Measurements from ENCODE around the gene PAIP2B. TPM values are rescaled to one million over a fixed set of nuclear protein-coding genes. Genes with fewer than 3 reads are reported as not detected.

PAIP2B gene
- polyA plus RNA-seq, 3 donors, result 0.08 to 0.20 (median 0.17) TPM

GRCh38 chr2:71191570-71191943, 35.3 kb downstream of the PAIP2B start:
- WGBS (ENCODE audit: insufficient coverage), result 65% methylated on average over 2 of the region's 3 CpGs
- H2AFZ ChIP-seq (ENCODE audit: insufficient read depth, low read depth, low read length, poor library complexity, severe bottlenecking), result no peak overlapping the region
- Mint-ChIP-seq H3K9me3 (peaks cover 2 to 6% (median 5%) of the 10 kb centered on the region in 7 donors), H3K36me3 (no peaks in the 10 kb centered on the region), H3K27ac (no peak overlapping the region), H3K27me3 (ENCODE audit: low read depth in 3 of 3) (no peaks in the 10 kb centered on the region), H3K4me3 (no peak overlapping the region), H3K4me1 (peaks cover 2% of the 10 kb centered on the region)
- H3K9ac ChIP-seq (ENCODE audit: insufficient read depth, low read length, poor library complexity, severe bottlenecking), result no peak overlapping the region
- H3K27me3 ChIP-seq (ENCODE audit: control insufficient read depth in 2 of 2, insufficient read depth in 2 of 2, low read length in 2 of 2), result no peaks in the 10 kb centered on the region
- no peak overlapping the region for H3K4me2 ChIP-seq (replicated peaks; ENCODE audit: extremely low read depth, low read length, poor library complexity, severe bottlenecking)
- no peaks in the 10 kb centered on the region for H4K20me1 ChIP-seq (ENCODE audit: insufficient read depth, low read length)
- no peak for DNase-seq
- no peaks in the 10 kb centered on the region for H3K4me1 ChIP-seq (ENCODE audit: control insufficient read depth in 1 of 2, insufficient read depth in 2 of 2, low read length in 2 of 2)
- TF ChIP-seq CTCF (IDR thresholded peaks at IDR 0.05), result no peak
- no peak overlapping the region for H3K27ac ChIP-seq (ENCODE audit: low read depth in 1 of 2, low read length in 2 of 2)
- intact Hi-C loops (cut with micrococcal nuclease), result no loop called here
- H3K9me3 ChIP-seq (replicated peaks in 1 of 2; ENCODE audit: control insufficient read depth in 1 of 2, insufficient read depth in 1 of 2, low read length in 2 of 2), result no peaks in the 10 kb centered on the region
- no peaks in the 10 kb centered on the region for H3K36me3 ChIP-seq (replicated peaks in 1 of 2; ENCODE audit: control insufficient read depth in 1 of 2, insufficient read depth in 2 of 2, low read length in 2 of 2)
- H3K79me2 ChIP-seq (ENCODE audit: insufficient read depth, low read length), result no peaks in the 10 kb centered on the region
- H3K4me3 ChIP-seq (replicated peaks in 1 of 3; ENCODE audit: low read depth in 2 of 3, low read length in 3 of 3), result no peak overlapping the region

- intact Hi-C loops (cut with micrococcal nuclease), result no loop called here
- DNase-seq, result no peak
Measured at GRCh38 chr2:71190656-71191569, 36.0 kb downstream of the PAIP2B start.

More at GRCh38 chr2:71190656-71191569, 36.0 kb downstream of the PAIP2B start:
- H3K4me2 ChIP-seq (replicated peaks; ENCODE audit: extremely low read depth, low read length, poor library complexity, severe bottlenecking), result no peak overlapping the region
- H3K4me1 Mint-ChIP-seq, result peaks cover 2% of the 10 kb centered on the region
- no peak overlapping the region for H3K9ac ChIP-seq (ENCODE audit: insufficient read depth, low read length, poor library complexity, severe bottlenecking)
- H3K79me2 ChIP-seq (ENCODE audit: insufficient read depth, low read length), result no peaks in the 10 kb centered on the region
- H3K27me3 Mint-ChIP-seq (ENCODE audit: low read depth in 3 of 3), result no peaks in the 10 kb centered on the region
- H3K36me3 ChIP-seq (replicated peaks in 1 of 2; ENCODE audit: control insufficient read depth in 1 of 2, insufficient read depth in 2 of 2, low read length in 2 of 2), result no peaks in the 10 kb centered on the region
- no peaks in the 10 kb centered on the region for H3K9me3 ChIP-seq (replicated peaks in 1 of 2; ENCODE audit: control insufficient read depth in 1 of 2, insufficient read depth in 1 of 2, low read length in 2 of 2)
- 100% methylated on average over 2 of the region's 3 CpGs for WGBS (ENCODE audit: insufficient coverage)
- no peak overlapping the region for H3K27ac ChIP-seq (ENCODE audit: low read depth in 1 of 2, low read length in 2 of 2)
- H4K20me1 ChIP-seq (ENCODE audit: insufficient read depth, low read length), result no peaks in the 10 kb centered on the region
- no peak overlapping the region for H2AFZ ChIP-seq (ENCODE audit: insufficient read depth, low read depth, low read length, poor library complexity, severe bottlenecking)
- H3K4me1 ChIP-seq (ENCODE audit: control insufficient read depth in 1 of 2, insufficient read depth in 2 of 2, low read length in 2 of 2), result no peaks in the 10 kb centered on the region
- no peak overlapping the region for H3K4me3 Mint-ChIP-seq
- no peaks in the 10 kb centered on the region for H3K27me3 ChIP-seq (ENCODE audit: control insufficient read depth in 2 of 2, insufficient read depth in 2 of 2, low read length in 2 of 2)
- no peak for TF ChIP-seq CTCF (IDR thresholded peaks at IDR 0.05)
- H3K36me3 Mint-ChIP-seq, result no peaks in the 10 kb centered on the region
- peaks cover 0 to 6% (median 1%) of the 10 kb centered on the region in 7 donors for H3K9me3 Mint-ChIP-seq
- no peak overlapping the region for H3K4me3 ChIP-seq (replicated peaks in 1 of 3; ENCODE audit: low read depth in 2 of 3, low read length in 3 of 3)
- no peak overlapping the region for H3K27ac Mint-ChIP-seq

Measured in CD14-positive monocyte (primary cell).